NCI-H510A (cell line): Measurements from ENCODE around the gene CXCR4.

Experiments used
- DNase-seq: peaks from one replicate; lab custom pipeline; 2025; lab: John Stamatoyannopoulos, UW

Gene CXCR4

DNA sequence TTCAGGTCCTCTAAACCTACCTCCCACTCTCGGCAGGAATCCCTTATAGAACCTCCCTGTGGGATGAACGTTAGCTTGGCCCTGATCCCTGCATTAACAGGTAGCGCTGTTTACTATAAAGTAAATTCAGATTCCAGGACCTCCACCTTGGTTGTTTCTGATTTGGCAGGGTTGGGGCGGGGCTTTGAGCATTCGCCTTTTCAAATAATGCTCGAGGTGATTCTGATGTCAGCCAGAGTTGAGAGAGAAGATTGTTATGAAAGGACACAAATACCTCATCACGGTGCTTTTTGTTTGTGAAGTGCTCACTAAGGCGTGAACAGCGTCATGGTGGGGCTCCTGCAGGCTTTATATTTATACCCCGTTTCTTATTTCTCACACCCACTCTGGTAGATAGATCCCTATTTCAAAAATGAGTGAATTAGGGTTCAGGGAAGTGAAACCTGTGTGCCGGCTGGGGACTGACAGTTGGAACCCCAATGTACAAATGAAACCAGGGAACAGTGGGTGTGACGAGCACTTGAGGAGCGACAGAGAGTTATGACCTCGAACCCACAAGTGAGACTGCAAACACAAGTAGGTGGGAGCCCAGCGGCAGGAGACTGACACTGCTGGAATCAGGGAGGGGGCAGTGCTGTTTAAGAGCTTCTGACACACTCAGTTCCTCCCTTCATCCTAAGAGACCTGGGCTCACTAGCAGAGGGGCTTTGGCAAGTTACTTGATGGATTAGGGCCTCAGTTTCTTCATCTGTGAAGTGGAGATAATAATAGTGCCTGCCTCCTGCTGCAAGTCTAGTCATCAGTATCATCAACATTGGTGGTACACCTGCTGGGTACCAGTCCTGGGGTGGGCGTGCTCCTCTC is 14.2 kb upstream of the CXCR4 start:
- no peak for DNase-seq

DNA sequence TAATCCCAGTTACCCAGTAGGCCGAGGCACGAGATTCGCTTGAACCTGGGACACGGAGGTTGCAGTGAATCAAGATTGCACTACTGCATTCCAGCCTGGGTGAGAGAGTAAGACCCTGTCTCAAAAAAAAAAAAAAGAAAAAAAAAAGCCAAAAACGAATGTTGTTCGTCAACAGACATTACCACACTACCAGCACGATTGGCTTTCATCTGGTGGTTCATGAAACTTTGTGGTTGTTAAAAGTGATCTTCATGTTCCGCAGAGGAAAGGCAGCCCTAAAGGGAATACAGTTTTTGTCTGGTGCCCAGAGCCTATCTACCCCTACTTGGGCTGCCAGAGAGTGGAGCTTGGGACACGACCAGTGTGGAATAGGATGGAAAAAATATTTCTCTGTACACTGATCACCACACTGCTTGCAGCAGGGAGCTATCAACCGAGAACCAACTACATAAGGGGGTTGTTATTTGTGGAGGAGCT is 13.6 kb upstream of the CXCR4 start:
- no peak for DNase-seq

DNA sequence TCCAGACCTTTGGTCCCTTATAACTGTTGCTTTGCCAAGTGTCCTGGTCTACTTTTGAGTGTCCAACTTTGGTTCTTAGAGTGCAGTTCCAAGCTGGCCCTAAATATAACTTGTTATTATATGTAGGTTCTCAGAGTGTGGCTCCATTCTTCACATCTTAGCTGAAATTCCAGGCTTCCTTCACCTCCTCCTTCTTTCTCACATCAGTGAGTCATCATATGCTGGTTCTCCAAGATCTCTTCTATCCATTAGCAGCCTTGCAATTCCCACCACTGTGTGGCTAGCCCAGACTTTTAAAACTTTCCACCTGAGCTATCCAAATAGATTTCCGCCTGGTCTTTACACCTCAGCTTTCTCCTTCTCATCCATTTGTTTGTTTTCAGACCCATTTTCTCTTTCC is 12.6 kb upstream of the CXCR4 start:
- no peak for DNase-seq

DNA sequence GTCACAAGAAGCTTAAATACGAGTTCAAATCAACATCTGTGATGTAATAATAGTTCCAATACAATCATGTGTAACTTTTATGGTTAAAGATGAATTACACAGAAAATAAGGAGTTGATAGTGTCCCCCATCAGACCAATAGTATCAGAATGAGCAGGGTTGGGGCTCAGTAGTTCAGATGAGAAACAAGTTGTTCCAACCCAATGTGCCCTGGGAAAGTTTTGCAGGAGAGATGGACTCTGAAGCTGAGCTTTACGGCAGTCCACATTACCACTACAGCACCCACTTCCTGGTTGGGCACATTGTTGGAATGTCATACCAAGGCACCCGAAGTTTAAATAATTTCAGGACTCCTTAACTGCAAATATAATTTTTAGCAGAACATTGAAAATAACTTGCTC is 12.1 kb upstream of the CXCR4 start:
- DNase-seq: no peak

DNA sequence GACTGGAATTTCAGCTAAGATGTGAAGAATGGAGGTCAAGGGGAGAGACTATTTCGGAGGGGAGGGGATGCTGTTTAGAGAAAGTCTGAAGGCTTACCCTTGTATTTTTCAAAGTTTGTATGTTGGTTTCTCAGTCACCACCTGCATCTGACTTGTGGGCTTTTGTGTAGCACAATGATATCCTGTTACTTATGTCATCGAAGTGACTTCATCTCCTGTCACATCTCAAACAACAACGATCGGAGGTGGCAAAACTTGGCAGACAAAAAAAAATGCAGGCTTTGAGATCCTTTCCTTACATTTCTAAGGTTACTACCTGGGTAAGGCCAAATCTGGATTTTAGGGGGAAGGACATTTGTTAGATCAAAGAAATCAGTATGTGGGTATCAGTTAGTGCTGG is 11.7 kb upstream of the CXCR4 start:
- DNase-seq: no peak

DNA sequence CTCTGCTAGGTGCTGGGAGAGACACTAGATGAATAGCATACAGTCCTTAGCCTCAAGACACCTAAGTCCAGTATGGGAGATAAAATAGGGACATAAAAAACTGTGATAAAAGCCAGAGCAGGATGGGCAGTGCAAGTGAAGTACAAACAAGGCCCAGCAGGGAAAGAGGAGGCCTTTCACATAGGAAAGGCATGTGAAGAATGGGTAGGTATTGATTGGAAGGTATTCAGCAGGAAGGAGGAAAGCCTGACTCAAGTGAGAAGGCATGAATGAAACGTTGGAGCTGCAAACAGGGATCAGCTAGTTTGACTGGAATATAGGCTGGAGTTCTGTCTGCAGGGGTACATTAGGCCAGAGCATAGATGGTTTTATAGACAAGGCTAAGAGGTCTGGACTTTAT is 11.0 kb upstream of the CXCR4 start:
- no peak for DNase-seq

DNA sequence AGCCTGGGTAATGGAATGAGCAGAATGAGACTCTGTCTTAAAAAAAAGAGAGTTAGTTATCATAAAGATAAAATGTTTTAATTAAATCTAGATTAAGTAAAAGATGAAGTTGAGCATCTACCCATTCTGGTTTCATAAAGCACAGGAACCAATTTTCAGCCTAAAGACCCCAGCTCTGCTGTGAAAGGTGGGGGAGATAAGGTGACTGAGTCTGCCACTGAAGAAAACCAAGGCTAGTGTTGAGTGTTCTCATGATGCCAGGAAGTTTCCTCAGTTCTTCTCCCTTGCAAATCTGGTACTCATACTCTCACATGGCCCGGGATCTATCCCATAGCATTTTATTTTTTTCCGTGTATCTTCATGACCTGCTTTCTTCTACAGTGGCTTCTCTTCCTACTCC is 10.4 kb upstream of the CXCR4 start:
- no peak for DNase-seq

DNA sequence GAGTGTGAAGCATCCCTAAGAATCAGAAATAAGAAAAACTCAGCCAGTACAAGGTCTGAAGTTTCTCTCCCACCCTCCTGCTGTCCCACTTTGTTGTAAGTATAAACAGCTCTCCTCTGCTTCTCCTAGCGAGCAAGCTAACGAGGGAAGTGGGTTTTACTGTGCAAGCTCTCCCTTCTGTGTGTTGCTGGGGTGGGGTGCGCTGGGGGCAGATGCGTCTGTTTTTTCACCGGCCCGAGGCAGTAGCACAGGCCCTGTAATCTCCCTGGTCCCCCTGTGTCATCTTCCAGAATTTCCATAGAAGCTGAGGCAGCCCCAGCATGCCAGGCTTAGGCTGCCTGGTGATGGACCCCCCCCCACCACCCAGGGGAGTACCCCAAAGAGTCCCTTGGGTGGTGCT is 9.4 kb upstream of the CXCR4 start:
- DNase-seq: no peak

DNA sequence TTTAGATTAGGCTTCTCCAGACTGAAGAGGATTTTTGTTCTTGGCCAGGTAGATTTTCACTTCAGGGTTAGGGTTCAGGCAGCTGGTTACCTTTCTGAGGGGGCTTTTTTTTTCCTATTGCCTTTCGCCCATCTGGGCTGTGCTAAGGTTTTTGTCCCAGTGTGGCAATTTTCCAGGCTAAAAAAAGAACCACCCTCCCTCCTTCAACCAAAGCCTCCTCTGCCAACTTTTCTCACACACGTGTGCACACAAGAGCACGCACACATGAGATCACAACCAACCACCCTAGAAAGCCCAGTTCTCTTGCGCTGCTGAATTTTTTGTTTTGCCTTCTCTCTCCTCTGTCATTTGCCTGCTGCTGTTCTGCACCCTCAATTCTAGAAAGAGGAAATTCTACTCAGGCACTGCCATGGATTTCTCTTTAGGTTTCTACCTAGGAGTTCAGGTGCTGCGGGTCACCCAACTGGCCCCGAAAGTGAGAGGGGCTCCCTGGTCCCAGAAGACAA is 8.5 kb upstream of the CXCR4 start:
- DNase-seq: no peak

DNA sequence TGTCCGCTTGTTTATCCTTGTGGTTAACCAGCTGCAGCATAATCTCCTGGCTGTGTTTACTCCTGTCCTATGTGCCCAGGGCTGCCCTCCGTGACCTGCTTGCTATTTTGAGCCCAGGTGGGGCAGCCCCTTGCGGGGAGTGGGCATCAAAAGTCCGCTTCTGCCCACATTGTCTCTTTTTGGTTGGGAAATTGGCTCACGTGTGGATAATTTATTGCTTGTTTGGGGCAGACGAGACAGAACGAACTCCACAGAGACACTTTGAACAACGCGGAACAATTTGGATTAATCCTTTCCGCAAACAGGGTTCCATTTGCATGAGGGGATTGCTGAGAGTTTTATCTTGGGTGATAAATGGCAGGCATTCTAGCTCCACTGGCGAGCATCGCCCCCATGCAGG is 8.1 kb upstream of the CXCR4 start:
- DNase-seq: no peak

DNA sequence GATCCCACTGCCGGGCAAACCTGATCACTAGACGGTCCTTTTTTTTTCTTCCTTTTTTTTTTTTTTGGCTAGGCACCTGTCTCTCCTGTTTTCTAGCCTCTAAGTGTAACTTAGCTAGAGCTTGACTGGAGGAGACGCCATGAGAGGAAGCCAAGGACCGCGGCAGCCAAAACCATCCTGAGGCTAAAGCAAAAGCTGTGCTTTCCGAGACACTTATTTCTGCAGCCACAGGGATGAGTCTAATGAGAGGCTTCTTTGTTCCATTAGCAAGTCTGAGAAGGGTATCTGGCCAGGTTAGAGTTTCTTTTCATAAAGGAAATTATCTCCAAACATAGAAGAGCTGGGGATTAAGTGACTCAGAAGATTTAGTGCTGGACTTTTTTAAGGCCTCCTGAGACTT is 7.3 kb upstream of the CXCR4 start:
- no peak for DNase-seq

DNA sequence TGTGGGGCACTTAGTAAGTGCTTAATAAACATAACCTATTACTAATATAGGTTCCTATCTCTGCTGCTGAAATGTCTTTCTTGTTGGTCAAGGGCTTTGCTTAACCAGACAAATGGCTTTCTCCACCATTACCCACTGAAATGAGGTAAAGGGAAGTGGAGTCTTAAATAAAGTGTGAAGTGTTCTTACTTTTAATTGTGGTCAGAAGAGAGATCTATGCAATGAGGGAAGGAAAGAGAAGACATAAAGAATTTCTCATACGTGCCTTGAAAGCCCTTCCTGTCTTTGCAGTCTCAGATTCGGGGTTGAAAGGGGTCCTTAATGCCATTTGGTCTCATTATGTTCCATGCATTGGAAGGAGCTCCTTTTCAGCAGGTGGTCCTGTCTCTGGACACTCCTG is 6.9 kb upstream of the CXCR4 start:
- DNase-seq: no peak

DNA sequence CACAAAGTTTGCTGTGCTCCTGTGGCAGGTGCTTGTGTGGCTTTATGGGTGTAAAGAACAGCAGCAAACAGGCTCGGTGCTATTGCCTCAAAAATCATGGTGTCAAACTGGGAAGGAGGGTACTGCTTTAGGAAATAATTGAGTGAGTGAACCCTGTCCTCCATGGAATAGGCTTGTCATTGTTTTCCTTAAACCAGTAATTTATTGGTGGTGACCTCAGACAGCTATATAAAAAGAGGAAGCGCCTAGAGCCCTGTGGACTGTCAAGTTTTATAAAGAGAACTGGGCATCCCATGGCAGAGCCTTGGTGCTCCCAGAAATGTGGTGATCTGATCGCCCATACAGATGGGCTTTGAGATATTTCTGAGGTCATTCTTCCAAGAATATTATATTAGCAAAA is 4.7 kb upstream of the CXCR4 start:
- no peak for DNase-seq

DNA sequence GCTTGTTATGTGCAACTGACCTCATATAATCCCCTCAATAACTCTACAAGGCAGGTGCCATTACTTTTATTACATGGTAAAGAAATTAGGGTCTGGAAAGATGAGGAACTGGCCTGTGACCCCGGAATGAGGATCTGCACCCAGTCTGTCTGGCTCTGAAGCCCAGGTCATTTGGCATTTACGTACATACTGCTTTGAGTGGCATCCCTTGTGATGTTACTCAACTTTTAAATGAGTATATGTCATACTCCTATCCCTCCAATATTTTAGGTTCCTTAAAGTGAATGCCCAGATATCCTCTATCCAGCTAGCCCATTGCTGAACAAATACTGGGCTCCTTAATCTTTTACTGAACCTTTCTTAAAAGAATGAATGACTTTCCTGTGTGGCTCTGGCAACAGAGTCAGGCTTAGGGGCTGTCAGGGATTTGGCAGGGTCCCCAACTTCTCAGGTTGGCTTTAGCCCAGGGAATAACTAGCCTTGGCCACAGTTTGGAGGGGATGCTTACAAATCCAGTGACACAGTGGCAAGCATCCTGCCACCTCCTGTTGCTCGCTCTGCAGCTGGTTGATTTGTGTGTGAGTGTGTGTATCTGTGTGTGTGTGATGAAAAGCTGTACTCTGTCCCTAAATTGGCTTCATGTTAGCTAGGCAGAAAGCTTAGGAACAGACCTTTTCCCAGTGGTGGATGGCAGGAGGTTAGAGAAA is 3.4 kb upstream of the CXCR4 start:
- no peak for DNase-seq

DNA sequence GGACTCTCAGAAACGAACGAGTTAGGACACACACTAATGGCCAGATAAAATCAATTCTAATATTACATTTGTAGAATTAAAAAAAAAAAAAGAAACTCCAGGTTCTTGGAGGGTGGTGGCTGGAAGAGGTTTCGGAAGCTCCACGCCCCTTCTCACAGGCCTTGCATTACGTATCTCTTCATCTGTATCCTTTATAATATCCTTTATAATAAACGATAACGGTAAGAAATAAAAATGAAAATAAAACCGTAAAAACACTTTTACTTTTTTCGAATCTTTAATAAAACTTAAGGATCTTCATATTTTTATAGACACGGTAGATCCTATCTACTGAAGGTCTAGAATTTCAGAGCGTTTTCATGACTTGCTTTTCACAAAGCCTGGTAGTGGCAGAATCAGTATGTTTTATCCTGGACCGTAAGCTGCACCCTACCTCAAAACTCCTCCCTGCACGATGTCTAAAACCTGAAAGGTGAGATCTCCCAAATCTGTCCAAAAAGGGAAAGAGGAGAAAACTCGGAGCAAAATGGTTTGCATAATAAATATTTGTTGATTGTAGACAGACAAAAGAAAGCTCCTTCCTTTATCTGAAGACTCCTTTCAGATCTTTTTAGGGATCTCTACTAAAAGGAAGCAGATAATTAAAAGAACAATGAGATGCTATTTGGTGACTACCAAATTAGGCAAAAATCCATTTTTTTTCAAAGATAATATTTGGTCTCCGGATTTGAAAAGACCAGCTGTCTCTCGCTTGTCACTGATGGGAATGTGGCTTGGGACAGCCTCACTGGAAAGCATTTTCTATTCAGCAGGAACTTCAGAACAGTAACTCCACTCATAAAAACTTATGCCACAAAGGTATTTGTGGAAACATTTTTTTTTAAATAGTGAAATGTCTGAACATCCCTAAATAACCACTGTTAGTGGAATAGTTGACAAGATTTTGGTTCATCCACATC is 2.0 kb upstream of the CXCR4 start:
- DNase-seq: no peak

DNA sequence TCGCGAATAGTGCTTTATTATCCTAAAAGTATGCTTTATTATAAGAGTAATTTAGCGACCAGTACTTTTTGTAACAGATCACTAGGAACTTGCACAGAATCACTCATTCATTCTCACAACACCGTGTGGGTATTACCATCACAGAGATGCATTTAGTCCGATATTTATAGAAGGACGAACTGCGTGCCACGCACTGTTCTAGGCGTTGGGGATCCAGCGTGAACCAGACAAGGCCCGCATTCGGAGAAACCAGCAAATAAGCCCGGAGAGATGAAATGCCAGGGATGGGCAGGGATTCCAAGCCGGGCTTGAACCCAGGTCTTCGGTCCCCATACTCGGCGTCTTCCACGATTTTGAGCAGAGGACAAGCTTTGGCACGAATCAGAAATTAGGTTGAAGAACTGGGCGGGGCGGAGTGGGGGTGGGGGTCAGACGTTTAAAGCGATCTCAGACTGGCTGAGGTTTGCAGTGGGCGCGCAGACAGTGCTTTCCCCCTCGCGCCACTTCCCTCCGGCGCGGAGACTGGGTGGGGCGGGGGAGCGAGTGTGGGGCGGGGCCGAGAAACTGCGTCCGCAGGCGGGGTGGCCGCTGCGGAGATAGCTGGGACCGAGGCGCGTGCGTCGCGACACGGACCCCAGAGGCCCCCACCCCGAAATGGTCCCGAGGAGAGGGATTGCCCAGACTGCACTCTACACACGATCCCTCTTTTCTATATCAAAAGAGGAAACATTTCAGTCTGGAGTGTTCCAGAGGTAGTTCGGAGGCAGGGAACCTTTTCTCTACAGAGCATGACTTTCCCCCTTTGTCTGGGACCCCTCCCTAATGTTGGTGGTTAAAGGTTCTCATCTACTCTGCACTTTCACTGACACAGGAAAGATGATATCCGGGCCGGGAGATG is 1.1 kb upstream of the CXCR4 start:
- DNase-seq: no peak

DNA sequence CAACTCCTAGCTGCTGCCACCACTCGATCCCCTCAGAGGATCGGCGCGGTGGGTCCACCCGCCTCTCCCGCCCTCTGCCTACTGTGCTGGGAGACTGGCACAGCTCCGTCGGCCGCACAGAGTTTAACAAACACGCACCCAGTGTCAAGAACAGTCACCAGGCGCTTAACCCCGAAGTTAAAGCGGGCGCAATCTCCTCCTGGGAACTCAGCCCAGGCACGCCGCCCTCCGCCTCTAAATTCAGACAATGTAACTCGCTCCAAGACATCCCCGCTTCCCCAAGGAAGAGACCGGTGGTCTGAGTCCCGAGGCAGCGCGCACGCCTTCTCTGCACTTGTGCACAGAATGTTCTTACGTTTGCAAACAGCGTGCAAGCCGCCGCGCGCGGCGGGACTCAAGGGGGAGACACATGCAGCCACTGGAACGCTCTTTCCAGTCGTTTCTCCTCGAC is 533 bp downstream of the CXCR4 start:
- DNase-seq: peak; percentile 59

DNA sequence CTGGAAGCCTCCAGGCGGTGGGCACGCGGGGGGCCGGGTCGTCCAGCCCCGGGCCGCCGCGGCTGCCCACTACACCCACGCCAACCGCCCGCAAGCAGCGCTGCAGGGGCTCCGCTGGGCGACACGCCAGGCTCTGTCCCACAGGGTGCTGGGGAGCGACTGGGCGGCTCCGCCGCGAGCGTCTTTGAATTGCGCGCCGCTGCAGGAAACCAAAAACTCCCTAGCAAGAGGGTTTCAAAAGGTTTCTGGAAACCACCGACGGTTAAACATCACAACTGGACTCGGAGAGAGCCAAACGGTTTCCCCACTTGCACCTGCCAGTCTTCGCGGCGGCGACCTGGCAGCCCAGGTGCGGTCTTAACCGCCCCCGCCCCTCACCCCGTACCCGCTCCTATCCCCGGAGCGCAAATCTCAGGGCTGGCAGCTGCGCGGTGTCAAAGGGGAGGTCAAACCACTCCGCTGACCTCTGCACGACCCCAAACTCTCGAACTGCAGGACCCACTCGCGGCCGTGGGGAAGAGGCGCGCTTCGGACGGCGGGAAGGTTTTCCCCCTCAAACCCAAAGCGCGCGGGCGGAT is 1.0 kb downstream of the CXCR4 start:
- no peak for DNase-seq

DNA sequence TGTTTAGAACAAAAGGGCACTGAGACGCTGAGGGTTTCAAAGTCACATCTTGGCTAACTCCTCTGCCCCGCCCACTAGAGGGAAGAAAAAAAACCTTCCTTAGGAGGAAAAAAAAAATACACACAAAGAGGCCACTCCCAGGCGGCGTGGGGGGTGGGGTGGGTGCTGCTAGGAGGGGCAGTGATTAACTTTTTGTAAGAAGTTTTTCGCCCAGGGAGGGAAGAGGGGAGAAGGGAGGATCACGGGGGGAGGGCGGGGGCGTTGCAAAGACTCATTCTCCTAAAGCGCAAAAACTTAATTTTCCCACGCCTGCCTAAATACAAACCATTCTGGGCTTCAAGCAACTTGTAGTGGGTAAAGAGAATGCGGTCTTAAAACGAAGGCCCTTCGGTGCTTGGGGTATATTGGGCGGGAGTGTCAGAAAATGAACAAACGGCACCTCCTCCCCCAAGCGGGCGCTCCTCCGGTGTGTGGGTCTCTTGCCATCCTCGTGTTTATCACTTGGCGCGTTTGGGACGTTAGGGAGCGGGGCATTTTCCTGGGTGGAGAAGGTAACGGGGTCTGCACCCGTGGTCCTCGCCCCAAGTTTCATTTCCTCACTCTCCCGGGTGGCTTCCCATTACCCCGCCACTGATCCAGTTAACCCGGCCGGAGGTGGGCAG is 1.7 kb downstream of the CXCR4 start:
- DNase-seq: no peak

DNA sequence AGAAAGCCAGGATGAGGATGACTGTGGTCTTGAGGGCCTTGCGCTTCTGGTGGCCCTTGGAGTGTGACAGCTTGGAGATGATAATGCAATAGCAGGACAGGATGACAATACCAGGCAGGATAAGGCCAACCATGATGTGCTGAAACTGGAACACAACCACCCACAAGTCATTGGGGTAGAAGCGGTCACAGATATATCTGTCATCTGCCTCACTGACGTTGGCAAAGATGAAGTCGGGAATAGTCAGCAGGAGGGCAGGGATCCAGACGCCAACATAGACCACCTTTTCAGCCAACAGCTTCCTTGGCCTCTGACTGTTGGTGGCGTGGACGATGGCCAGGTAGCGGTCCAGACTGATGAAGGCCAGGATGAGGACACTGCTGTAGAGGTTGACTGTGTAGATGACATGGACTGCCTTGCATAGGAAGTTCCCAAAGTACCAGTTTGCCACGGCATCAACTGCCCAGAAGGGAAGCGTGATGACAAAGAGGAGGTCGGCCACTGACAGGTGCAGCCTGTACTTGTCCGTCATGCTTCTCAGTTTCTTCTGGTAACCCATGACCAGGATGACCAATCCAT is 2.7 kb downstream of the CXCR4 start:
- no peak for DNase-seq
